Stimulated activated naive CD4-positive, alpha-beta T cell (primary cell): ENCODE measurements around the gene UBASH3A.

Source experiments
- DNase-seq, 6 experiments: peaks; one replicate each; lab custom pipeline; 2025; lab: John Stamatoyannopoulos, UW

Gene UBASH3A

GRCh38 chr21:42489006-42489563, 85.4 kb downstream of the UBASH3A start:
- no peak for DNase-seq

- DNase-seq: no peak
Measured at GRCh38 chr21:42489991-42490390, 86.3 kb downstream of the UBASH3A start.

- no peak for DNase-seq
Measured at GRCh38 chr21:42490720-42491119, 87.0 kb downstream of the UBASH3A start.

- DNase-seq: no peak
Measured at GRCh38 chr21:42491328-42491727, 87.6 kb downstream of the UBASH3A start.

- no peak for DNase-seq
Measured at GRCh38 chr21:42492201-42492600, 88.5 kb downstream of the UBASH3A start.

- DNase-seq: no peak
Measured at GRCh38 chr21:42493109-42494060, 89.7 kb downstream of the UBASH3A start.

- no peak for DNase-seq
Measured at GRCh38 chr21:42495027-42495426, 91.3 kb downstream of the UBASH3A start.

GRCh38 chr21:42495765-42496119, 92.0 kb downstream of the UBASH3A start:
- no peak for DNase-seq

GRCh38 chr21:42496120-42496838, 92.6 kb downstream of the UBASH3A start, which contains the start of gene RSPH1:
Gene RSPH1 (minus strand): TSS chr21:42496224. CDS start chr21:42496186, 38 bp downstream.
- peak; percentile 97 to 99 (median 98) for DNase-seq

- no peak for DNase-seq
Measured at GRCh38 chr21:42496839-42497202, 93.1 kb downstream of the UBASH3A start.
